PFSK-1 (cell line): ENCODE results near the gene HIRA.

Experiments
- FOXP2 ChIP-seq: optimal IDR thresholded peaks from 2 replicates; pipeline ENCODE3; 2011; ENCODE audit warnings: borderline replicate concordance, control low read depth, inconsistent platforms; ENCODE audit not compliant: insufficient read depth; ENCODE audit errors: extremely low read length, extremely low read depth
- POLR2AphosphoS5 ChIP-seq: IDR thresholded peaks from 2 replicates; pipeline ENCODE4 v1.6.1; 2012; ENCODE audit warnings: low read depth, mild to moderate bottlenecking, control low read depth, low read length, moderate library complexity
- SIN3A ChIP-seq: IDR thresholded peaks from 2 replicates; pipeline ENCODE4 v1.6.1; 2012; ENCODE audit warnings: mild to moderate bottlenecking, low read length, moderate library complexity, borderline replicate concordance; ENCODE audit not compliant: insufficient read depth
- TAF1 ChIP-seq: IDR thresholded peaks from 2 replicates; pipeline ENCODE4 v1.6.1; 2012; ENCODE audit warnings: low read length, control low read depth, borderline replicate concordance; ENCODE audit not compliant: insufficient read depth
- TF ChIP-seq, protein P1 (sequence below), 2 experiments: IDR thresholded peaks; 2 replicates each; pipeline versions ENCODE4 v1.6.1 to v1.8.0; 2011 to 2012; ENCODE audit warnings: low read depth in 2 of 2, low read length in 2 of 2, control low read depth in 1 of 2, inconsistent platforms in 1 of 2, mild to moderate bottlenecking in 1 of 2, moderate library complexity in 1 of 2; ENCODE audit not compliant: insufficient read depth in 1 of 2

Gene HIRA

DNA sequence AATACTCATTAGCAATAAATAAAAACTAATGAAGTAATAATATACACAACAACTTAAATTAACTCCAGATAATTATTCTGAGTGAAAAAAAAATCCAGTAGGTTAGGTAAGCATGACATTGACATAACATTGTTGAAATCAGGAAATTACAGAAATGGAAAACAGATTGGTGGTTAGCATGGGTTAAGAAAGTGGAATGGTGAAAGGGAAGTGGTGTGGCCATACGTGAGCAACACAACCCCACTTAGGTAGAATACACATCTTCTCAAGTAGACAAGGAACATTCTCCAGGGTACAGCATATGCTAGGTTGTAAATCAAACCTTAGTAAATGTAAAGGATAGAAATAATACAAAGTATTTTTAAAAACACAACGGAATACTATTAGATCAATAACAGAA, 109.8 kb downstream of the HIRA start:
- TF ChIP-seq, protein P1, sequence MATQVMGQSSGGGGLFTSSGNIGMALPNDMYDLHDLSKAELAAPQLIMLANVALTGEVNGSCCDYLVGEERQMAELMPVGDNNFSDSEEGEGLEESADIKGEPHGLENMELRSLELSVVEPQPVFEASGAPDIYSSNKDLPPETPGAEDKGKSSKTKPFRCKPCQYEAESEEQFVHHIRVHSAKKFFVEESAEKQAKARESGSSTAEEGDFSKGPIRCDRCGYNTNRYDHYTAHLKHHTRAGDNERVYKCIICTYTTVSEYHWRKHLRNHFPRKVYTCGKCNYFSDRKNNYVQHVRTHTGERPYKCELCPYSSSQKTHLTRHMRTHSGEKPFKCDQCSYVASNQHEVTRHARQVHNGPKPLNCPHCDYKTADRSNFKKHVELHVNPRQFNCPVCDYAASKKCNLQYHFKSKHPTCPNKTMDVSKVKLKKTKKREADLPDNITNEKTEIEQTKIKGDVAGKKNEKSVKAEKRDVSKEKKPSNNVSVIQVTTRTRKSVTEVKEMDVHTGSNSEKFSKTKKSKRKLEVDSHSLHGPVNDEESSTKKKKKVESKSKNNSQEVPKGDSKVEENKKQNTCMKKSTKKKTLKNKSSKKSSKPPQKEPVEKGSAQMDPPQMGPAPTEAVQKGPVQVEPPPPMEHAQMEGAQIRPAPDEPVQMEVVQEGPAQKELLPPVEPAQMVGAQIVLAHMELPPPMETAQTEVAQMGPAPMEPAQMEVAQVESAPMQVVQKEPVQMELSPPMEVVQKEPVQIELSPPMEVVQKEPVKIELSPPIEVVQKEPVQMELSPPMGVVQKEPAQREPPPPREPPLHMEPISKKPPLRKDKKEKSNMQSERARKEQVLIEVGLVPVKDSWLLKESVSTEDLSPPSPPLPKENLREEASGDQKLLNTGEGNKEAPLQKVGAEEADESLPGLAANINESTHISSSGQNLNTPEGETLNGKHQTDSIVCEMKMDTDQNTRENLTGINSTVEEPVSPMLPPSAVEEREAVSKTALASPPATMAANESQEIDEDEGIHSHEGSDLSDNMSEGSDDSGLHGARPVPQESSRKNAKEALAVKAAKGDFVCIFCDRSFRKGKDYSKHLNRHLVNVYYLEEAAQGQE (IDR thresholded peaks at IDR 0.05; ENCODE audit: insufficient read depth in 1 of 2, low read depth in 2 of 2, low read length in 2 of 2) = no peak
- TF ChIP-seq SIN3A (no peak), FOXP2 (no peak)

DNA sequence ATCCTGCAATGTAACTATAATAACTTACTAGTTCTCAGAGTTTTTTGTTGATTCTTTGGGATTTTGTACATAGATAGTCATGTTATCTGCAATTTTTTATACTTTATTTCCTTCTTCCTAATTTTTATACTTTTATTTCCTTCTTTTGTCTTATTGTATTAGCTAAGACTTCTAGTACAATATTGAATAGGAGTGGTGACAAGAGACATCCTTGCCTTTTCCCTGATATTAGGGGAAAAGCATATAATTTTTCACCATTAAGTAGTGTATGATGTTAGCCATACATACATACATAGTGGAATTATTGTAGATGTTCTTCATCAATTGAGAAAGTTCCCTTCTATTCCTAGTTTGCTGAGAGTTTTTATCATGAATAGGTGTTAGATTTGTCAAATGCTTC, 112.3 kb downstream of the HIRA start:
- no peak for TF ChIP-seq FOXP2
- no peak for TF ChIP-seq TAF1
- no peak for TF ChIP-seq SIN3A
- no peak for TF ChIP-seq POLR2AphosphoS5
- TF ChIP-seq, protein P1 (IDR thresholded peaks at IDR 0.05; ENCODE audit: insufficient read depth in 1 of 2, low read depth in 2 of 2, low read length in 2 of 2) = no peak

DNA sequence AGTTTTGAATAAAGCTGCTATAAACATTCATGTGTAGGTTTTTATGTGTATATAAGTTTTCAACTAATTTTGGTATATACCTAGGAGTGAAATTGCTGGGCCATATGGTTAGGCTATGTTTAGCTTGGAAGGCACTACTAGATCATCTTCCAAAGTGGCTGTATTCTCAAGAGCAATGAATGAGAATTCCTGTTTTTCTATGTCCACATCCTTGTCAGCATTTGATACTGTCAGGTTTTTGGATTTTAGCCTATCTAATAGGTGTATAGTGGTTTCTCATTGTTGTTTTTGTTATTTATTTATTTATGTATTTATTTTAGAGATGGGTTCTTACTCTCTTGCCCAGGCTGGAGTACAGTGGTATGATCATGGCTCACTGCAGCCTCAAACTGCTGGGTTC, 113.7 kb downstream of the HIRA start:
- TF ChIP-seq, protein P1 (IDR thresholded peaks at IDR 0.05; ENCODE audit: insufficient read depth in 1 of 2, low read depth in 2 of 2, low read length in 2 of 2) = no peak
- TF ChIP-seq POLR2AphosphoS5 (no peak), SIN3A (no peak), TAF1 (no peak), FOXP2 (no peak)

DNA sequence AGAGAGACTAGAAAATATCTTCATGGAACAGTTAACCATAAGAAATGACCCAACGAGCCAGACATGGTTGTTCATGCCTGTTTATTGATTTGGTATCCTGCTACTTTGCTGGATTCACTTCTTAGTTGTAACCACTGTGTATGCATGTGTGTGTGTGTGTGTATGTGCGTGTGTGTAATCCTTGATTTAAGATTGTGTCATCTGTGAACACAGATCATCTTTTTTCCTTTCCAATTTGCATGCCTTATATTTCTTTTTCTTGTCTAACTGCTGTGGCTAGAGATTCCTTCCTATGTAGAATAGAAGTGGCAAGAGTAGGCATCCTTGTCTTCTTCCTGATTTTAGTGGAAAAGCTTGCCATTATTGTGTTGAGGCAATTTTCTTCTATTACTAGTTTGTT, 123.7 kb downstream of the HIRA start:
- TF ChIP-seq SIN3A = no peak
- no peak for TF ChIP-seq POLR2AphosphoS5
- TF ChIP-seq FOXP2 = no peak
- no peak for TF ChIP-seq TAF1
- TF ChIP-seq, protein P1 (IDR thresholded peaks at IDR 0.05; ENCODE audit: insufficient read depth in 1 of 2, low read depth in 2 of 2, low read length in 2 of 2) = no peak

DNA sequence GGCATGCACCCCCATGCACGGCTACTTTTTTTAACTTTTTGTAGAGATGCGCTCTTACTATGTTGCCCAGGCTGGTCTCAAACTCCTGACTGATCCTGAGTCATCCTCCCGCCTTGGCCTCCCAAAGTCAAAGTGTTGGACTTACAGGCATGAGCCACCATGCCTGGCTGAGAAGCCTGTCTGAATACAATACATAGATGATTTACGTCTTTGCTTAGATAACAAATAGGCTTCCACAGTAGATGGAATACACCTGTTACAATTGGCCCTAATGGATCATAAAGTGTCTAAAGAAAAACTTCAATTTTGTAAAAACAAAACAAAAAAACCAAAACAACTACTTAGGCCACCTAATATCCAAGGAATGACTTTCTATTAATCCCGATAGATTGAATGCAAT, 127.0 kb downstream of the HIRA start:
- TF ChIP-seq FOXP2 (no peak), POLR2AphosphoS5 (no peak), TAF1 (no peak), SIN3A (no peak)
- TF ChIP-seq, protein P1 (IDR thresholded peaks at IDR 0.05; ENCODE audit: insufficient read depth in 1 of 2, low read depth in 2 of 2, low read length in 2 of 2) = no peak
